Spleen (tissue), 11 donors: ENCODE results near the gene SNX5. TPM values are rescaled to one million over a fixed set of nuclear protein-coding genes. Genes with fewer than 3 reads are reported as not detected.
A peak's percentile ranks its signal among the peaks of the same experiment; 100 is the strongest.

Experiments used
- DNase-seq: peaks from one replicate; pipeline ENCODE4 v3.0.0-alpha.2; 2020
- H3K27ac ChIP-seq, 8 donors: fragments of 200-600 bp; sonication (generic) in 7 of 8; 1 replicate in 4 of 8; 2 replicates in 4 of 8; pipeline versions ENCODE4 v1.5.0 to v1.8.0; 2016 to 2021; ENCODE audit warnings: inconsistent platforms in 4 of 8, mild to moderate bottlenecking in 4 of 8, moderate library complexity in 1 of 8
- H3K27me3 ChIP-seq, 7 donors: fragments of 200-600 bp; sonication (generic) in 6 of 7; replicated peaks in 1 of 7; 1 replicate in 4 of 7; 2 replicates in 3 of 7; pipeline versions ENCODE4 v1.5.0 to v1.8.0; 2016 to 2021; ENCODE audit warnings: inconsistent platforms in 3 of 7, mild to moderate bottlenecking in 1 of 7
- H3K36me3 ChIP-seq, 6 donors: fragments of 200-600 bp; sonication (generic) in 5 of 6; 1 replicate in 4 of 6; 2 replicates in 2 of 6; pipeline versions ENCODE4 v1.5.0 to v1.8.0; 2016 to 2021; ENCODE audit warnings: inconsistent platforms in 2 of 6
- H3K4me1 ChIP-seq, 6 donors: fragments of 200-600 bp; sonication (generic) in 5 of 6; 1 replicate in 3 of 6; 2 replicates in 3 of 6; pipeline versions ENCODE4 v1.5.0 to v1.8.0; 2016 to 2021; ENCODE audit warnings: inconsistent platforms in 3 of 6
- H3K4me3 ChIP-seq, 8 donors: fragments of 200-600 bp; sonication (generic) in 7 of 8; 1 replicate in 4 of 8; 2 replicates in 4 of 8; pipeline versions ENCODE4 v1.5.0 to v1.8.0; 2016 to 2021; ENCODE audit warnings: inconsistent platforms in 4 of 8, mild to moderate bottlenecking in 4 of 8, moderate library complexity in 2 of 8
- H3K9me3 ChIP-seq, 8 donors: fragments of 200-600 bp; sonication (generic) in 7 of 8; 1 replicate in 4 of 8; 2 replicates in 4 of 8; pipeline versions ENCODE4 v1.5.0 to v1.8.0; 2016 to 2021; ENCODE audit warnings: inconsistent platforms in 4 of 8
- CTCF ChIP-seq, 11 experiments: fragments of 200-600 bp in 7 of 11; fragments of 450-650 bp in 4 of 11; sonication (generic) in 4 of 11; IDR thresholded peaks in 8 of 11; conservative IDR thresholded peaks in 3 of 11; 1 replicate in 7 of 11; 2 replicates in 4 of 11; pipeline versions ENCODE4 v1.4.0 to v1.8.0; 2016 to 2021; ENCODE audit warnings: antibody characterized with exemption in 11 of 11, inconsistent platforms in 4 of 11, mild to moderate bottlenecking in 1 of 11
- POLR2A ChIP-seq, 3 donors: fragments of 450-650 bp; IDR thresholded peaks; one replicate each; pipeline ENCODE4 v1.5.1; 2017; ENCODE audit warnings: antibody characterized with exemption in 3 of 3, mild to moderate bottlenecking in 1 of 3
- POLR2AphosphoS5 ChIP-seq, 3 donors: sonication (generic); formaldehyde crosslinking; IDR thresholded peaks; one replicate each; pipeline ENCODE4 v1.5.1; 2017; ENCODE audit warnings: antibody characterized with exemption in 3 of 3
- WGBS, 5 donors: extraction: QIAGEN DNeasy Blood & Tissue Kit in 3 of 5; methylation state at CpG; one replicate each; pipeline versions ENCODE4 v1.1.5 to v1.1.7; 2013 to 2018; 5-methylcytosine and 5-hydroxymethylcytosine counted together
- intact Hi-C: fragments of 100-400 bp; cut with DNase I; formaldehyde crosslinking; loops from one replicate; pipeline ENCODE4 v1.15.0; 2023; ENCODE audit warnings: low total_unique reads
- polyA plus RNA-seq, 3 donors: library from polyadenylated mRNA; stranded (reverse); fragments of 200-250 nt; gene quantifications; one replicate each; pipeline ENCODE4 v1.2.1, GENCODE V29; 2013
- total RNA-seq, 7 donors: library from RNA; depleted of rRNA in 3 of 7; stranded (reverse); fragments of >200 nt in 3 of 7; fragmentation: NEBNext Ultra II Directional in 4 of 7; extraction: Animal tissue kit (Norgen Biotek cat#: 25700) in 4 of 7; gene quantifications; one replicate each; pipeline versions ENCODE4 v1.1.0 to v1.2.1, GENCODE V29; 2016 to 2021
- donor health status: healthy with polysubstance abuse.
- donor health status: DM: no; HTN: no; CAD: no; lungs with moderate emphysema.
- donor health status: DM: no; HTN: no; CAD: no.
- donor health status: Bipolar disorder and iron deficiency.
- donor health status: healthy.
- donor health status: DM: no; HTN: no; CAD: no.
- donor health status: DM: yes; HTN: yes; CAD: no.

SNX5 gene
- total and polyA plus RNA-seq, 10 donors = 126 to 261 (median 175) TPM

- TF ChIP-seq CTCF (IDR thresholded peaks at IDR 0.05 in 8 of 11, conservative IDR thresholded peaks at IDR 0.05 in 3 of 11) = no peak
- TF ChIP-seq POLR2A (IDR thresholded peaks at IDR 0.05) = no peak
- no peak for TF ChIP-seq POLR2AphosphoS5 (IDR thresholded peaks at IDR 0.05)
Measured at GRCh38 chr20:17917832-17918618, 50.6 kb downstream of the SNX5 start.

GRCh38 chr20:17916433-17916891 is 52.1 kb downstream of the SNX5 start:
- Histone ChIP-seq H3K4me3 (no peak overlapping the region), H3K4me1 (peaks cover 0 to under 1% (median 0%) of the 10 kb centered on the region in 6 donors), H3K9me3 (no peaks in the 10 kb centered on the region), H3K27me3 (no peaks in the 10 kb centered on the region), H3K27ac (peak overlapping the region in 4 of 8 donors; percentile 52 to 58 (median 53)), H3K36me3 (no peaks in the 10 kb centered on the region)
- peak in 1 of 3 donors; percentile 74 for TF ChIP-seq POLR2AphosphoS5 (IDR thresholded peaks at IDR 0.05)
- no peak for TF ChIP-seq CTCF (IDR thresholded peaks at IDR 0.05 in 8 of 11, conservative IDR thresholded peaks at IDR 0.05 in 3 of 11)
- no peak for DNase-seq
- intact Hi-C loops = no loop called here
- WGBS, 5 donors = 19 to 26% (median 20%) methylated on average over 3 of the region's 3 CpGs

More at GRCh38 chr20:17917832-17918618, 50.6 kb downstream of the SNX5 start:
- H3K4me1 ChIP-seq = no peaks in the 10 kb centered on the region
- WGBS, 5 donors = 90 to 92% (median 91%) methylated on average over 7 of the region's 7 CpGs
- no peak for DNase-seq
- no peaks in the 10 kb centered on the region for H3K9me3 ChIP-seq
- no peaks in the 10 kb centered on the region for H3K36me3 ChIP-seq
- H3K27me3 ChIP-seq = no peaks in the 10 kb centered on the region
- no peak overlapping the region for H3K4me3 ChIP-seq
- no peak overlapping the region for H3K27ac ChIP-seq
- intact Hi-C loops = no loop called here

GRCh38 chr20:17914957-17915356 is 53.6 kb downstream of the SNX5 start:
- DNase-seq = no peak
- intact Hi-C loops = no loop called here
- Histone ChIP-seq H3K9me3 (no peaks in the 10 kb centered on the region), H3K4me1 (peaks cover 0 to 14% (median 6%) of the 10 kb centered on the region in 6 donors), H3K27ac (no peak overlapping the region), H3K27me3 (no peaks in the 10 kb centered on the region), H3K4me3 (no peak overlapping the region), H3K36me3 (no peaks in the 10 kb centered on the region)
- TF ChIP-seq POLR2A (IDR thresholded peaks at IDR 0.05) = no peak
- no peak for TF ChIP-seq POLR2AphosphoS5 (IDR thresholded peaks at IDR 0.05)
- TF ChIP-seq CTCF (IDR thresholded peaks at IDR 0.05 in 8 of 11, conservative IDR thresholded peaks at IDR 0.05 in 3 of 11) = no peak
- 80 to 100% (median 85%) methylated on average over 1 to 4 of the region's 4 CpGs for WGBS, 5 donors

- intact Hi-C loops = no loop called here
- peaks cover 0 to 17% (median 6%) of the 10 kb centered on the region in 6 donors for H3K4me1 ChIP-seq
Measured at GRCh38 chr20:17912916-17913315, 55.7 kb downstream of the SNX5 start.

More at GRCh38 chr20:17912916-17913315, 55.7 kb downstream of the SNX5 start:
- no peaks in the 10 kb centered on the region for H3K27me3 ChIP-seq
- H3K9me3 ChIP-seq = no peaks in the 10 kb centered on the region
- no peaks in the 10 kb centered on the region for H3K36me3 ChIP-seq
- no peak for TF ChIP-seq POLR2A (IDR thresholded peaks at IDR 0.05)
- TF ChIP-seq CTCF (IDR thresholded peaks at IDR 0.05 in 8 of 11, conservative IDR thresholded peaks at IDR 0.05 in 3 of 11) = no peak
- TF ChIP-seq POLR2AphosphoS5 (IDR thresholded peaks at IDR 0.05) = no peak
- H3K27ac ChIP-seq = no peak overlapping the region
- no peak overlapping the region for H3K4me3 ChIP-seq
- WGBS, 5 donors = 84 to 98% (median 85%) methylated on average over 2 of the region's 2 CpGs
- DNase-seq = no peak
